ENCODE measurements around the gene F13B. TPM values are rescaled to one million over a fixed set of nuclear protein-coding genes. Genes with fewer than 3 reads are reported as not detected.
"Not testable (repeated sequence)": the region's sequence is repeated elsewhere in the genome, so short reads cannot be mapped to it uniquely, and the experiment has no call there.

The F13B gene
- total RNA-seq, 4 donors from 2014 or later: not detected

DNA sequence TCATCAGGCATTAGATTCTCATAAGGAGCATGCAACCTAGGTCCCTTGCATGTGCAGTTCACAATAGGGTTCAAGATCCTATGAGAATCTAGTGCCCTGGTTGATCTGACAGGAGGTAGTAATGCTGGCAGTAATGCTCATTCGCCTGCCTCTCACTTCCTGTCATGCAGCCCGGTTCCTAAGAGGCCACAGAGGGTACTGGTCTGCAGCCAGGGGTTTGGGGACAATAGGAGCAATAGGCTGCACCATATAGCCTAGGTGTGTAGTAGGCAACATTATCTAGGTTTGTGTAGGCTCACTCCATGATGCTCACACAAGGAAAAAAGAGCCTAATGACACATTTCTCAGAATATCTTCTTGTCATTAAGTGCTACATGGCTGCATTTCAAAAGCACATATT, 63.9 kb downstream of the F13B start:
- no peak for DNase-seq
- intact Hi-C loops (cut with DNase I; ENCODE audit: low total_unique reads): no loop called here
- Histone ChIP-seq H3K4me1 (no peaks in the 10 kb centered on the region), H3K36me3 (no peaks in the 10 kb centered on the region), H3K27ac (no peak overlapping the region), H3K27me3 (no peaks in the 10 kb centered on the region), H3K4me3 (no peak overlapping the region), H3K9me3 (no peaks in the 10 kb centered on the region)
- in situ Hi-C loops (cut with MboI; ENCODE audit: low pct_ligation_motif_present in 1 of 4, low pct_unique_long_range_greater_than_20kb in 1 of 4, low sequenced_read_pairs in 3 of 4): no loop called here
- WGBS, 2 donors (ENCODE audit: low coverage in 1 of 2): 78% methylated on average over 2 of the region's 2 CpGs; no CpG with 5 or more reads in 1 of the 2 donors
- TF ChIP-seq EP300 (IDR thresholded peaks at IDR 0.05; ENCODE audit: low read depth): no peak
- no peak for TF ChIP-seq CTCF (IDR thresholded peaks at IDR 0.05)
- TF ChIP-seq POLR2A (IDR thresholded peaks at IDR 0.05): no peak
- no peak for TF ChIP-seq POLR2AphosphoS5 (IDR thresholded peaks at IDR 0.05)

DNA sequence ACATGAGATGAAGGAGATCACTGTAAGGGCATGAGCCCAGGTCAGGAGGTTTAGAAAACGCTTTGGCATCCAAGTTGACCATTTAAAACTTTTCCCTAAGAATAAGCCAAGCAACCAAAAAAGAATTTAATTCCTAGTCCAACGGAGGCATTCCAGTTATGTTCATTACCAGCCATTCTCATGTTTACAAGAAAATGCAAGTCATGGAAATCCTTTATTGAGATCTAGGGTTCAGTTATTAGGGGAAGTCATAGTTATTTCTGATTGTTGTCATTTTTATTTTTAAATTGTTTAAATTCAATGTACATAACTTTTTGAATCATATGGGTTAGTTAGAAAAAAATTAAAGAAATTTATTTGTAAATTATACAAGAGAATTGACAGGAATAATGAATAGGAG, 65.2 kb downstream of the F13B start:
- Histone ChIP-seq H3K27ac (no peak overlapping the region), H3K4me1 (no peaks in the 10 kb centered on the region), H3K4me3 (no peak overlapping the region), H3K9me3 (no peaks in the 10 kb centered on the region), H3K36me3 (no peaks in the 10 kb centered on the region), H3K27me3 (no peaks in the 10 kb centered on the region)
- no peak for DNase-seq
- no peak for TF ChIP-seq CTCF (IDR thresholded peaks at IDR 0.05)
- no peak for TF ChIP-seq POLR2A (IDR thresholded peaks at IDR 0.05)
- no peak for TF ChIP-seq POLR2AphosphoS5 (IDR thresholded peaks at IDR 0.05)
- TF ChIP-seq EP300 (IDR thresholded peaks at IDR 0.05; ENCODE audit: low read depth): no peak
- in situ Hi-C loops (cut with MboI; ENCODE audit: low pct_ligation_motif_present in 1 of 4, low pct_unique_long_range_greater_than_20kb in 1 of 4, low sequenced_read_pairs in 3 of 4): no loop called here
- 83 to 89% methylated on average over 2 of the region's 2 CpGs for WGBS, 2 donors (ENCODE audit: low coverage in 1 of 2)
- intact Hi-C loops (cut with DNase I; ENCODE audit: low total_unique reads): no loop called here

DNA sequence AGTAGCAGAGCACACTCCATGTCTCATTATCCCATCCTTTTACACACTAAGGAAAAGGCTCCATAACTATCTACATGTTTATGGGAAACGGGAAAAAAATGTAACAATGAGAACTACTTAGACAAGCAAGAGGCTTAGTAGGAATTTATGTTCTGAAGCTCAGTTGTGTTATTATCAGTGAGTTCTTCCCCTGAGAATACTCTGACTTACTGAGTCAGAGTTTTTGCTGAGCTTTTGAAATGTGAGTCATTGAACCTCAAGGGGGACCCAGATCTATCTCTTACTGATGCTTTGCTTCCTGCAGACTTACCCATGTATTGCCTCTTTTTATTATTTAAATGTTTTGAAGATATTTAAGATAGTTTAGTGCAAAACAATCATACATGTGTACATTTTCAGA, 69.6 kb downstream of the F13B start:
- no peak for DNase-seq
- in situ Hi-C loops (cut with MboI; ENCODE audit: low pct_ligation_motif_present in 1 of 4, low pct_unique_long_range_greater_than_20kb in 1 of 4, low sequenced_read_pairs in 3 of 4): no loop called here
- WGBS, 2 donors (ENCODE audit: low coverage in 1 of 2): 68 to 80% methylated on average over 1 of the region's 1 CpG

DNA sequence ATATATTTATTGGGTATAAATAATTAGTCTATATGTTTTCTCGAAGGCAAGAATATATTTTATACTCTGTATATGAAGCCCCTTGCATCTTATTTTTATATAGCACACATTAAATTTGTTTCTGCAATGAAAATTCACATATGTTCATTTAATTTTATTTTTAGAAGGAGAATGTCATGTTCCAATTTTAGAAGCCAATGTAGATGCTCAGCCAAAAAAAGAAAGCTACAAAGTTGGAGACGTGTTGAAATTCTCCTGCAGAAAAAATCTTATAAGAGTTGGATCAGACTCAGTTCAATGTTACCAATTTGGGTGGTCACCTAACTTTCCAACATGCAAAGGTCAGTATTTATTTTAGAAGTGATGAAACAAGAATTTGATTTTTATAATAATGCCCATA, 73.1 kb downstream of the F13B start:
- no peak for DNase-seq
- WGBS, 2 donors (ENCODE audit: low coverage in 1 of 2): 63 to 66% methylated on average over 2 of the region's 2 CpGs
- H3K27ac ChIP-seq: no peak overlapping the region
- no peaks in the 10 kb centered on the region for H3K36me3 ChIP-seq
- no peaks in the 10 kb centered on the region for H3K9me3 ChIP-seq
- intact Hi-C loops (cut with DNase I; ENCODE audit: low total_unique reads) (no loop called here), in situ Hi-C loops (cut with MboI; ENCODE audit: low pct_ligation_motif_present in 1 of 4, low pct_unique_long_range_greater_than_20kb in 1 of 4, low sequenced_read_pairs in 3 of 4) (no loop called here)
- no peak overlapping the region for H3K4me3 ChIP-seq
- H3K4me1 ChIP-seq: no peaks in the 10 kb centered on the region
- TF ChIP-seq POLR2AphosphoS5 (IDR thresholded peaks at IDR 0.05): no peak
- TF ChIP-seq CTCF (IDR thresholded peaks at IDR 0.05): no peak
- TF ChIP-seq EP300 (IDR thresholded peaks at IDR 0.05; ENCODE audit: low read depth): no peak
- TF ChIP-seq POLR2A (IDR thresholded peaks at IDR 0.05): no peak
- no peaks in the 10 kb centered on the region for H3K27me3 ChIP-seq

More for the DNA sequence above, 69.6 kb downstream of the F13B start:
- no peak for TF ChIP-seq POLR2AphosphoS5 (IDR thresholded peaks at IDR 0.05)
- no peak for TF ChIP-seq CTCF (IDR thresholded peaks at IDR 0.05)
- Histone ChIP-seq H3K36me3 (no peaks in the 10 kb centered on the region), H3K27ac (no peak overlapping the region), H3K4me3 (no peak overlapping the region), H3K27me3 (no peaks in the 10 kb centered on the region), H3K9me3 (no peaks in the 10 kb centered on the region), H3K4me1 (no peaks in the 10 kb centered on the region)
- intact Hi-C loops (cut with DNase I; ENCODE audit: low total_unique reads): no loop called here

GRCh38 chr1:196991919-196992651, 75.0 kb downstream of the F13B start:
- H3K9me3 ChIP-seq; in situ Hi-C loops (cut with MboI; ENCODE audit: low pct_ligation_motif_present in 1 of 4, low pct_unique_long_range_greater_than_20kb in 1 of 4, low sequenced_read_pairs in 3 of 4); H3K27me3 ChIP-seq; DNase-seq; H3K4me1 ChIP-seq; H3K27ac ChIP-seq; H3K36me3 ChIP-seq; H3K4me3 ChIP-seq; intact Hi-C loops (cut with DNase I; ENCODE audit: low total_unique reads): not testable (repeated sequence)
- WGBS, 2 donors (ENCODE audit: low coverage in 1 of 2): 49 to 83% methylated on average over 4 to 11 of the region's 11 CpGs
